NOMO-1 treated with DMSO at 0.1 percent for 48 hours (cell line): Measurements from ENCODE around the gene CTDSP2.
"Not testable (repeated sequence)": the region's sequence is repeated elsewhere in the genome, so short reads cannot be mapped to it uniquely, and the experiment has no call there.

Source experiments
- DNase-seq: peaks from one replicate; lab custom pipeline; 2025; ENCODE audit not compliant: unreplicated experiment; lab: John Stamatoyannopoulos, UW

CTDSP2 gene

DNA sequence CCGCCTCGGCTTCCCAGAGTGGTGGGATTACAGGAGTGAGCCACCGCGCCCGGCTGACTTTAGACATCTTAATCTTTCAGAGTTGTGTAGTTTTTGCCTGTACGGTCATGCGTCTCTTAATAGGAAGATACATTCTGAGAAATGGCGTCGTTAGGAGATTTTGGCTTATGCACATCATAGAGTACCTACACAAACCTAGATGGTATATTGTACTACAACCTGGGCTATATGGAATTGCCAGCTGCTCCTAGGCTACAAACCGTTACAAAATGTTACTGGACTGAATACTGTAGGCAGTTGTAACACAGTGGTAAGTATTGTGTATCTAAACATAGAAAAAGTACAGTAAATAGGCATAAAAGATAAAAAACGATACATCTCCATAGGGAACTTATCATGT lies 62.7 kb downstream of the CTDSP2 start:
- DNase-seq, result no peak

- DNase-seq, result no peak
Measured at GRCh38 chr12:57783466-57783801, 63.1 kb downstream of the CTDSP2 start.

GRCh38 chr12:57782608-57783465 lies 63.7 kb downstream of the CTDSP2 start, which contains the start of gene TSFM:
TSFM (plus strand) TSS chr12:57782787; CDS start chr12:57782802, 15 bp downstream.
- DNase-seq, result peak; percentile 90

- no peak for DNase-seq
Measured at GRCh38 chr12:57782243-57782607, 64.3 kb downstream of the CTDSP2 start.

DNA sequence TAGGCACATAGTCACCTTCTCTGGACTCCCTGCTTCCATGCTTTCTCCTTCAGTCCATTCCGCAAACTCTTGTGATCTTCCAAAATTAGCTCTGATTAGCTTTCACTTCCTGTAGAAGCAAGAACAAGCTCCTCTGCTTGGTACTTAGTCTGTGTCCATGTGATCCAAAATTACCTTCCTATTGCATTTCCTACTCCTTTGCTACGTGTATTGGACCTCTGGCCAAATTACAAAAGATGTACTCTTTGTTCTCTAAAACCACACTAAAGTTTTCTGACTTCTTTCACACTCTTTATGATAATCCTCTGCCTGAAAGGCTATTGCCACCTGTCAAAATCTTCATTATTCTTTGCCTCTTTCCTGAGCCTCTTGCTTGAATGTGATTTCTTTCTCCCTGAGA lies 64.7 kb downstream of the CTDSP2 start:
- peak; percentile 39 for DNase-seq

DNA sequence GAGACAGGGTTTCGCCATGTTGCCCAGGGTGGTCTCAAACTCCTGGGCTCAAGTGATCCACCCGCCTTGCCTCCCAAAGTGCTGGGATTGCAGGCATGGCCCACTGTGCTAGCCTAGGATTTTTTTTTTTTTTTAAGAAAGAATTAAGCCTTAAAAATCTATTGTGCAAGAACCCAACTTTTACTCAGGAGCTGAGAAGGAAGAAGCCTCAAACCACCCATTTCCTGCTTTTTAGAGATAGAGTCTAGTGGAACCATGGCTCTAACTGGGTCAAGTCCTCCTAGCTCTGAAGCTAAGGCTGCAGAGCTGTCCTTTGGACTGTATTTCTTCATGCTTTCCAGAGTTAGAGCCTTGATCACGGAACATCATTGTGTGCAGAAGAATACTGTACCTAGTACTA lies 65.3 kb downstream of the CTDSP2 start:
- peak; percentile 65 for DNase-seq

DNA sequence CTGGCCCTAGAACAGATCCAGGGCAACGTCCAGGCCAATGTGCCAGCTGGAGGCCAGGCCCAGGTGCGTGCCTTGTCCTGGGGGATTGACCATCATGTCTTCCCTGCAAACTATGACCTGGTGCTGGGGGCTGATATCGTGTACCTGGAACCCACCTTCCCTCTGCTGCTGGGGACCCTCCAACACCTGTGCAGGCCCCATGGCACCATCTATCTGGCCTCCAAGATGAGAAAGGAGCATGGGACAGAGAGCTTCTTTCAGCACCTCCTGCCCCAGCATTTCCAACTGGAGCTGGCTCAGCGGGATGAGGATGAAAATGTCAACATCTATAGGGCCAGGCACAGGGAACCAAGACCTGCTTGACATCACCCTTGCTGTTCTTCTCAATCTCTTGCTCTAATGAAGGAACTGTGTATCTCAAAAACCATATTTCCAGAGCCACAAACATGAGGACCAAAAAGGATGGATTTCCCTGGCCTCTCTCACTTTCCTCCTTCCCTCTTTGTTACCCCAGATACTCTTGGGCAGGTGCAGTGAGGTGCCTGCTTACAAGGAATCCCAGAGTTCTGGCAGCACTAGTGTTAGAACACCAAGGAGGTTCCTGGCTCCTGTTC lies 66.1 kb downstream of the CTDSP2 start:
- no peak for DNase-seq

DNA sequence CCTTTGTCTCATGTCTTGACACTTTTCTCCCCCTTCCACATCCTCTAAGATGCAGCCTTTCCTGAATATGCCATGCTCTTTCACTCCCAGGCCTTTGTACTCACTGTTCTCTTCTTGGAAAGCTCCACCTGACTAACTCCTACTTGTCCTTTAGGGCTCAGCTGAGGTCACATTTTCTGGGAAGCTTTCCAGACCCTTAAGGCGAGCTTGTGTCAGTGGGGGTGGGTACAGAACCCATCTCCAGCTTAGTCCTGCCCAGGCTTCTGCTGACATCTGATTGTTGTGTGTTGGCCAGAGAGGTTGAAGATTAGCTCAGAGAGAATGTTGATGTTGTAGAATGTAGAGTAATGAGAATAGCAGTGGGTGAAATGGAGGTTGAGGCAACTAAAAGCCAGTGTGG lies 66.8 kb downstream of the CTDSP2 start:
- no peak for DNase-seq

GRCh38 chr12:57777911-57778310 lies 68.6 kb downstream of the CTDSP2 start:
- DNase-seq, result no peak

- DNase-seq, result no peak
Measured at GRCh38 chr12:57777367-57777766, 69.2 kb downstream of the CTDSP2 start.

GRCh38 chr12:57776247-57776587 lies 70.3 kb downstream of the CTDSP2 start:
- DNase-seq, result no peak

DNA sequence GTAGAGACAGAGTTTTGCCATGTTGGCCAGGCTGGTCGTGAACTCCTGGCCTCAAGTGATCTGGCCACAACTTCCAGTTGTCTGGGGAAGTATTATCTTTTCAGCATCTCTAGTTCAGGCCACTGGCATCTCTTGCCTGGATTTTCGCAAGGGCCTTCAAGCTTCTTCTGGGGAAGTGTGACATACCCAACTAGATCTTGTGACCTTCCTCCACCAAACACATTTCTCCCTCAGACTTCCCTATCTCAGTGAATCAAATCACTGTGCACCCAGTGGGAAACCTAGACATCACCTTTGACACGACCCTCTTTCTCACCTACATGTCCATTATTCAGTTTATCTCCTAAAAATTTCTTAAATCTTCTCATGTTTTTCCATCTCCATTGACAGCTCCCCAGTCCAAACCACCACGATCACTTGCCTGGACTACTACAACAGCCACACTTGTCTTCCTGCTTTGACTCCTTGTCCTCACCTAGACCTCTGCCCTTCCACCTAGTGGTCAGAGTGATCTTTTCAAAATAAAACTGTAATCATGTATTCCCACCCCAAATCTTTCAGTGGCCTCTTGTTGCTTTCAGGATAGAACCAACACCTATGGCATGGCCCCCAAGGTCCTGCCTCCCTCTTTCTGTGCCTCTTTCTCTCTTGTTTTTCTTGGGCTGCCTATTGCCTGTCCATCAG lies 70.8 kb downstream of the CTDSP2 start:
- no peak for DNase-seq

DNA sequence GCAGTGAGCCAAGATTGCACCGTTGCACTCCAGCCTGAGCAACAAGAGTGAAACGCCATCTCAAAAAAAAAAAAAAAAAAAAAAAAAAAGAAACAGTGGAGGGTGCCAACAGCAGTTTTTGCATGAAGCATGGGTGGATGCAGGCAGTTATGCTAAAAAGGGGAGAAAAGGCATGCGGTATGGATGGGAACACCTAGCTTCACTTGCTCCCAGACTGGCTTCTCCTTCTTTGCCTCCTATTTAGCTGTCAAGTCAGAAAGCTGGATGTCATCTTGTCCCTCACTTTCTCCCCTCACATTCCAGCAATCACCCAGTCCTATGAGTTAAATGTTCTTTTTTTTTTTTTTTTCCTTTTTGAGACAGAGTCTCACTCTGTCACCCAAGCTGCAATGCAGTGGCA lies 71.5 kb downstream of the CTDSP2 start:
- no peak for DNase-seq

GRCh38 chr12:57774634-57775033 lies 71.9 kb downstream of the CTDSP2 start:
- not testable (repeated sequence) for DNase-seq

- DNase-seq, result peak; percentile 31
Measured at GRCh38 chr12:57772429-57773322, 73.9 kb downstream of the CTDSP2 start, which contains the start of gene EEF1AKMT3. EEF1AKMT3 (plus strand) TSS chr12:57772614; CDS start chr12:57772725, 111 bp downstream.

- peak; percentile 91 for DNase-seq
Measured at GRCh38 chr12:57771873-57772428, 74.6 kb downstream of the CTDSP2 start, which contains the start of gene METTL1. METTL1 (minus strand) TSS chr12:57772105; CDS start chr12:57772083, 22 bp downstream.

DNA sequence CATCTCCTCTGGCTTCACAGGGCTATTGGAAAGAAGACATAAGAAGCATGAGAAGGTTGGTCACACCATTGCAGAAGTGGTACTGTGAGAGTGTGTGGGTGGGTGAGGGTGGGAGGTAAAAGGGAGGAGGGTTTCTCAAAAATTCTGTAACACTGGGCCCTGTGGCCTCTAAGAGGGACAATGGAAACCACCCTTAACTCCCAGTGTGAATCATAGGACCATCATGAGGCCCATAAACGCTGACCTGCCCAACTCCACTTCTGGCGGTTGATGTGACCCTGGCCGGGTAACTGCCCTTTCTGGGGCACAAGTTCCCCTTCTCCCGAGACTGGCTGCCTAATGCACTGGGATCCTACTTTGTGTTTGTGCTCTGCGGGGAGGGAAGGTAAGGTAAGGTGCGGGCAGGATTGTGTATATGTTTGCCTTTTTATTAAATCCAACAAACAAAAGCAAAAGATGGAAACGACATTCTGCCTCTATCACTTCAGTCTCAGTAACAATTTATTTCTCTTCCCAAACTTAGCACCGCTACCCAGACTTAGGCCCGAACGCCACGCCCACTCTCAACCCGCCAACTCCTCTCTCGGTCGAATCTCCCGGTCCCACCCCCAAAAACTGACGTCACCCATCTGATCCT lies 75.2 kb downstream of the CTDSP2 start:
- peak; percentile 92 for DNase-seq

DNA sequence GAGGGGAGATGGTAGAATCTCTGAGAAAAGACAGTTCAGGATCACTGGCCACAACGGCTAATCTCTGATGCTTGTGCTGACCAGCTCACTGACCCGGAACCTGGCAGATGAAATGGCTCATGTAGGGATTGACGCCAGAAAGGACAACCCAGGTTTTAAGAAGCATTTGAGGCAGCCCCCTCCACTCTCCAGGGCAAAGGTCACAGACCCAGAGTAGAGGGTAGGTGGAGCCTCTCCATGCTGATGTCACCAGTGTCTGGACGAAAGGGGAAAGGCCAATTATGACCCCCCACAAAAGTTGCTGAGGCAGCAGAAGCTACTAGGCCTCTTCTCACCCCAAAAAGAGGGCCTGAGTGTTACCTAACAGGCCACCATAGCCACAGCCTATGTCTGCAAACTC lies 75.8 kb downstream of the CTDSP2 start:
- DNase-seq, result no peak
